HepG2 (cell line): ENCODE results near the gene FGF19. TPM values are rescaled to one million over a fixed set of nuclear protein-coding genes. Genes with fewer than 3 reads are reported as not detected.
A peak's percentile ranks its signal among the peaks of the same experiment; 100 is the strongest.

ENCODE experiments used
- ADNP ChIP-seq: sonication (generic); formaldehyde crosslinking; IDR thresholded peaks from 2 replicates; pipeline ENCODE4 v1.4.0; 2020; ENCODE audit warnings: missing genetic modification reagents
- CEBPG ChIP-seq: IDR thresholded peaks from 2 replicates; pipeline ENCODE4 v1.6.1; 2016
- FIP1L1 ChIP-seq: fragments of 200-400 bp; formaldehyde crosslinking; IDR thresholded peaks from 2 replicates; pipeline ENCODE4 v1.6.1; 2018; ENCODE audit warnings: low read depth, mild to moderate bottlenecking, low read length, moderate library complexity, borderline replicate concordance; ENCODE audit not compliant: insufficient read depth
- KAT7 ChIP-seq: IDR thresholded peaks from 2 replicates; pipeline ENCODE4 v1.6.1; 2018; ENCODE audit warnings: borderline replicate concordance, missing compliant biosample characterization
- KDM3A ChIP-seq: IDR thresholded peaks from 2 replicates; pipeline ENCODE4 v1.6.1; 2018; ENCODE audit warnings: low read depth, missing compliant biosample characterization
- MLLT10 ChIP-seq: sonication (generic); formaldehyde crosslinking; IDR thresholded peaks from 2 replicates; pipeline ENCODE4 v1.4.0; 2020; ENCODE audit warnings: missing genetic modification reagents
- MXI1 ChIP-seq: IDR thresholded peaks from 3 replicates; pipeline ENCODE4 v1.6.1; 2012; ENCODE audit warnings: low read depth, low read length, inconsistent platforms, borderline replicate concordance
- POLR2AphosphoS5 ChIP-seq: IDR thresholded peaks from 2 replicates; pipeline ENCODE4 v1.6.1; 2012; ENCODE audit warnings: low read depth, low read length
- PRPF4 ChIP-seq: fragments of 200-400 bp; formaldehyde crosslinking; IDR thresholded peaks from 2 replicates; pipeline ENCODE4 v1.6.1; 2016; ENCODE audit warnings: low read length, low read depth; ENCODE audit not compliant: poor library complexity, severe bottlenecking
- RCOR2 ChIP-seq: IDR thresholded peaks from 2 replicates; pipeline ENCODE4 v1.6.1; 2016; ENCODE audit warnings: missing biosample characterization, missing genetic modification reagents
- SIX1 ChIP-seq: sonication (generic); formaldehyde crosslinking; IDR thresholded peaks from 2 replicates; pipeline ENCODE4 v1.4.0; 2020; ENCODE audit warnings: missing genetic modification reagents, borderline replicate concordance
- SNAPC2 ChIP-seq: sonication (generic); formaldehyde crosslinking; IDR thresholded peaks from 2 replicates; pipeline ENCODE4 v1.8.1; 2022; ENCODE audit warnings: mild to moderate bottlenecking, missing genetic modification reagents
- SOX6 ChIP-seq, 2 experiments: fragments of 450-650 bp in 1 of 2; sonication (generic) in 1 of 2; formaldehyde crosslinking in 1 of 2; IDR thresholded peaks; 2 replicates each; pipeline versions ENCODE4 v1.4.0 to v1.6.1; 2017 to 2020; ENCODE audit warnings: antibody characterized with exemption in 1 of 2, mild to moderate bottlenecking in 1 of 2, missing genetic modification reagents in 1 of 2
- SP4 ChIP-seq: sonication (generic); formaldehyde crosslinking; IDR thresholded peaks from 2 replicates; pipeline ENCODE4 v1.8.1; 2023; ENCODE audit warnings: mild to moderate bottlenecking, missing genetic modification reagents
- WIZ ChIP-seq: sonication (generic); formaldehyde crosslinking; IDR thresholded peaks from 2 replicates; pipeline ENCODE4 v1.5.1; 2020; ENCODE audit warnings: mild to moderate bottlenecking, missing genetic modification reagents
- YY1 ChIP-seq: IDR thresholded peaks from 2 replicates; pipeline ENCODE4 v1.6.1; 2011; ENCODE audit warnings: low read length, low read depth, moderate library complexity, mild to moderate bottlenecking; ENCODE audit not compliant: insufficient read depth, insufficient replicate concordance
- ZBTB8A ChIP-seq: sonication (generic); formaldehyde crosslinking; IDR thresholded peaks from 2 replicates; pipeline ENCODE4 v1.4.0; 2020; ENCODE audit warnings: mild to moderate bottlenecking, low read depth, missing genetic modification reagents, borderline replicate concordance
- ZMAT3 ChIP-seq: sonication (generic); formaldehyde crosslinking; conservative IDR thresholded peaks from 2 replicates; pipeline ENCODE4 v1.7.0; 2021; ENCODE audit warnings: missing genetic modification reagents
- ZMYM3 ChIP-seq: sonication (generic); formaldehyde crosslinking; IDR thresholded peaks from 2 replicates; pipeline ENCODE4 v1.5.1; 2020; ENCODE audit warnings: mild to moderate bottlenecking, missing genetic modification reagents
- ZNF30 ChIP-seq: sonication (generic); formaldehyde crosslinking; IDR thresholded peaks from 2 replicates; pipeline ENCODE4 v1.5.0; 2020; ENCODE audit warnings: mild to moderate bottlenecking, missing genetic modification reagents
- ZNF546 ChIP-seq: sonication (generic); formaldehyde crosslinking; conservative IDR thresholded peaks from 2 replicates; pipeline ENCODE4 v1.8.1; 2023; ENCODE audit warnings: mild to moderate bottlenecking, missing genetic modification reagents
- ZNF598 ChIP-seq: sonication (generic); formaldehyde crosslinking; IDR thresholded peaks from 2 replicates; pipeline ENCODE4 v1.5.1; 2020; ENCODE audit warnings: mild to moderate bottlenecking, missing genetic modification reagents, borderline replicate concordance
- polyA plus RNA-seq, 8 experiments: library from polyadenylated mRNA; depleted of rRNA in 3 of 8; stranded (reverse) in 7 of 8; unstranded in 1 of 8; fragments of >200 nt; fragmentation: Illumina TruSeq in 4 of 8; extraction: Trizol in 4 of 8; gene quantifications; 2 replicates each; pipeline versions ENCODE4 v1.2.1 to v1.2.3, GENCODE V29; 2011 to 2016; ENCODE audit warnings: low read depth in 4 of 8, missing spikeins in 1 of 8, mixed read lengths in 1 of 8; ENCODE audit not compliant: insufficient read depth in 1 of 8
- total RNA-seq, 5 experiments: library from RNA; depleted of rRNA; stranded (reverse); fragments of >200 nt; fragmentation: Illumina TruSeq; extraction: Trizol; gene quantifications; 2 replicates each; pipeline ENCODE4 v1.2.3, GENCODE V29; 2016; ENCODE audit warnings: low read depth in 1 of 5
- TF ChIP-seq, protein P1 (sequence below): sonication (generic); formaldehyde crosslinking; IDR thresholded peaks from 2 replicates; pipeline ENCODE4 v1.8.0; 2022; ENCODE audit warnings: missing genetic modification reagents, mild to moderate bottlenecking, borderline replicate concordance
- TF ChIP-seq, protein P2 (sequence below): IDR thresholded peaks from 2 replicates; pipeline ENCODE4 v1.6.1; 2012; ENCODE audit warnings: low read length, improper control_type of control experiment
- TF ChIP-seq, protein P3 (sequence below): fragments of 450-650 bp; IDR thresholded peaks from 2 replicates; pipeline ENCODE4 v1.6.1; 2016

The FGF19 gene
- total and polyA plus RNA-seq, 2 of the 13 experiments (the other 11 are each of a cell fraction or from before 2014, with no cell fraction given), result 0.07 TPM; not detected in 1

DNA sequence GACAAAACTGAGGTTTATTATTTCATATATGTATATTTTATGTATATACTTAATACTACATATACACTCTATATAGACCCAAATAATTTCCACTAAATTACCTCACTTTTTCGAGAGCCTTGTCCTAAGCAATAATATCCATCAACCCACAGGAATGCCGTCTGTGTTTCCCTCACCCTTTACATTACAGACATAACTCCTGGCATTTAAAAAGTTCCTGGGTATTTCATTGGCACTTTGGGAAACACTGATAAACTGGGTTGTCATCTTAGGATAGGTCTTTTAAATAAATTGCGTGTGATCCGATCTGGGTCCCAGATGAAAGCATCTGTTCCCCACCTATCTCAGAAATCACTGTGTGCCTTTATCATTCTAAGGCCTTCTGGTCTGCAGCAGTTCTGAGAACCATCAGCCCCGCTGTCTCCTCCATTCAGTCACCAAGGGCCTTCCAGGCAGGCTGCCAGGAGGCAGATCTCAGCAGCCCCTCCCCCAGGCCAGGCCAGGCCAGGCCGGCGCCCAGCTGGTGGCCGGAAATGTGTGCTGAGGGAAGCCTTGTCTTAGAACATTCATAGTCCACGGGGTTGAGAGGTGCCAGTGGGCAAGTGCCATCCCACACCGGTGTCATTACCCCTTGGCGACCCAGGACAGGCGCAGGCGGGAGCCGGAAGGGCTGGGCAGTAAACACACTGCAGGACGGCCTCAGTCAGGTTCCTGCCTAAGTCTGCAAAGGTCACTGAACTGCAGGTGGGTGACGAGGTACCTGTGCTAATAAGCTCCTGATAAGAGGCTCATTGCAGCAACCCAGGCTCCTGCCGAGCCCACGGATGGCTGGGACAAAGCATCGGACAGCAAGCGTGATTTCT lies 3.3 kb downstream of the FGF19 start (continued):
- TF ChIP-seq SIX1 (CRISPR knock-in tag) (0 out of 2 replicates have a peak, but pooled peaks have one; percentile 9), RCOR2 (CRISPR knock-in tag) (0 out of 2 replicates have a peak, but pooled peaks have one; percentile 15), ZMYM3 (CRISPR knock-in tag) (no peak), ZNF30 (CRISPR knock-in tag) (no peak), ZNF598 (no peak), SNAPC2 (CRISPR knock-in tag) (no peak), POLR2AphosphoS5 (no peak), ADNP (CRISPR knock-in tag) (no peak), PRPF4 (no peak), CEBPG (CRISPR knock-in tag) (peak; percentile 35), ZMAT3 (no peak), MXI1 (no peak), FIP1L1 (no peak), ZNF546 (CRISPR knock-in tag) (no peak), WIZ (CRISPR knock-in tag) (no peak), ZBTB8A (CRISPR knock-in tag) (no peak), KDM3A (CRISPR knock-in tag) (0 out of 2 replicates have a peak, but pooled peaks have one; percentile 42), SOX6 (IDR thresholded peaks at IDR 0.05) (no peak), SOX6 (CRISPR knock-in tag; IDR thresholded peaks at IDR 0.05) (peak; percentile 81), YY1 (no peak), MLLT10 (CRISPR knock-in tag) (no peak), SP4 (CRISPR knock-in tag) (no peak; the same call in 1 of the 2 replicates), KAT7 (CRISPR knock-in tag) (0 out of 2 replicates have a peak, but pooled peaks have one; percentile 31)
- TF ChIP-seq, protein P1, sequence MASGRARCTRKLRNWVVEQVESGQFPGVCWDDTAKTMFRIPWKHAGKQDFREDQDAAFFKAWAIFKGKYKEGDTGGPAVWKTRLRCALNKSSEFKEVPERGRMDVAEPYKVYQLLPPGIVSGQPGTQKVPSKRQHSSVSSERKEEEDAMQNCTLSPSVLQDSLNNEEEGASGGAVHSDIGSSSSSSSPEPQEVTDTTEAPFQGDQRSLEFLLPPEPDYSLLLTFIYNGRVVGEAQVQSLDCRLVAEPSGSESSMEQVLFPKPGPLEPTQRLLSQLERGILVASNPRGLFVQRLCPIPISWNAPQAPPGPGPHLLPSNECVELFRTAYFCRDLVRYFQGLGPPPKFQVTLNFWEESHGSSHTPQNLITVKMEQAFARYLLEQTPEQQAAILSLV (CRISPR knock-in tag), result no peak
- TF ChIP-seq, protein P2, sequence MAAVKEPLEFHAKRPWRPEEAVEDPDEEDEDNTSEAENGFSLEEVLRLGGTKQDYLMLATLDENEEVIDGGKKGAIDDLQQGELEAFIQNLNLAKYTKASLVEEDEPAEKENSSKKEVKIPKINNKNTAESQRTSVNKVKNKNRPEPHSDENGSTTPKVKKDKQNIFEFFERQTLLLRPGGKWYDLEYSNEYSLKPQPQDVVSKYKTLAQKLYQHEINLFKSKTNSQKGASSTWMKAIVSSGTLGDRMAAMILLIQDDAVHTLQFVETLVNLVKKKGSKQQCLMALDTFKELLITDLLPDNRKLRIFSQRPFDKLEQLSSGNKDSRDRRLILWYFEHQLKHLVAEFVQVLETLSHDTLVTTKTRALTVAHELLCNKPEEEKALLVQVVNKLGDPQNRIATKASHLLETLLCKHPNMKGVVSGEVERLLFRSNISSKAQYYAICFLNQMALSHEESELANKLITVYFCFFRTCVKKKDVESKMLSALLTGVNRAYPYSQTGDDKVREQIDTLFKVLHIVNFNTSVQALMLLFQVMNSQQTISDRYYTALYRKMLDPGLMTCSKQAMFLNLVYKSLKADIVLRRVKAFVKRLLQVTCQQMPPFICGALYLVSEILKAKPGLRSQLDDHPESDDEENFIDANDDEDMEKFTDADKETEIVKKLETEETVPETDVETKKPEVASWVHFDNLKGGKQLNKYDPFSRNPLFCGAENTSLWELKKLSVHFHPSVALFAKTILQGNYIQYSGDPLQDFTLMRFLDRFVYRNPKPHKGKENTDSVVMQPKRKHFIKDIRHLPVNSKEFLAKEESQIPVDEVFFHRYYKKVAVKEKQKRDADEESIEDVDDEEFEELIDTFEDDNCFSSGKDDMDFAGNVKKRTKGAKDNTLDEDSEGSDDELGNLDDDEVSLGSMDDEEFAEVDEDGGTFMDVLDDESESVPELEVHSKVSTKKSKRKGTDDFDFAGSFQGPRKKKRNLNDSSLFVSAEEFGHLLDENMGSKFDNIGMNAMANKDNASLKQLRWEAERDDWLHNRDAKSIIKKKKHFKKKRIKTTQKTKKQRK, result no peak
- TF ChIP-seq, protein P3, sequence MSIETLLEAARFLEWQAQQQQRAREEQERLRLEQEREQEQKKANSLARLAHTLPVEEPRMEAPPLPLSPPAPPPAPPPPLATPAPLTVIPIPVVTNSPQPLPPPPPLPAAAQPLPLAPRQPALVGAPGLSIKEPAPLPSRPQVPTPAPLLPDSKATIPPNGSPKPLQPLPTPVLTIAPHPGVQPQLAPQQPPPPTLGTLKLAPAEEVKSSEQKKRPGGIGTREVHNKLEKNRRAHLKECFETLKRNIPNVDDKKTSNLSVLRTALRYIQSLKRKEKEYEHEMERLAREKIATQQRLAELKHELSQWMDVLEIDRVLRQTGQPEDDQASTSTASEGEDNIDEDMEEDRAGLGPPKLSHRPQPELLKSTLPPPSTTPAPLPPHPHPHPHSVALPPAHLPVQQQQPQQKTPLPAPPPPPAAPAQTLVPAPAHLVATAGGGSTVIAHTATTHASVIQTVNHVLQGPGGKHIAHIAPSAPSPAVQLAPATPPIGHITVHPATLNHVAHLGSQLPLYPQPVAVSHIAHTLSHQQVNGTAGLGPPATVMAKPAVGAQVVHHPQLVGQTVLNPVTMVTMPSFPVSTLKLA, result no peak
